Spleen (tissue), 11 donors: ENCODE results near the gene PRDX4. TPM values are rescaled to one million over a fixed set of nuclear protein-coding genes. Genes with fewer than 3 reads are reported as not detected.
"Not testable (repeated sequence)": the region's sequence is repeated elsewhere in the genome, so short reads cannot be mapped to it uniquely, and the experiment has no call there.

ENCODE experiments used
- DNase-seq: peaks from one replicate; pipeline ENCODE4 v3.0.0-alpha.2; 2020
- H3K27ac ChIP-seq, 8 donors: fragments of 200-600 bp; sonication (generic) in 7 of 8; 1 replicate in 4 of 8; 2 replicates in 4 of 8; pipeline versions ENCODE4 v1.5.0 to v1.8.0; 2016 to 2021; ENCODE audit warnings: inconsistent platforms in 4 of 8, mild to moderate bottlenecking in 4 of 8, moderate library complexity in 1 of 8
- H3K27me3 ChIP-seq, 7 donors: fragments of 200-600 bp; sonication (generic) in 6 of 7; replicated peaks in 1 of 7; 1 replicate in 4 of 7; 2 replicates in 3 of 7; pipeline versions ENCODE4 v1.5.0 to v1.8.0; 2016 to 2021; ENCODE audit warnings: inconsistent platforms in 3 of 7, mild to moderate bottlenecking in 1 of 7
- H3K36me3 ChIP-seq, 6 donors: fragments of 200-600 bp; sonication (generic) in 5 of 6; 1 replicate in 4 of 6; 2 replicates in 2 of 6; pipeline versions ENCODE4 v1.5.0 to v1.8.0; 2016 to 2021; ENCODE audit warnings: inconsistent platforms in 2 of 6
- H3K4me1 ChIP-seq, 6 donors: fragments of 200-600 bp; sonication (generic) in 5 of 6; 1 replicate in 3 of 6; 2 replicates in 3 of 6; pipeline versions ENCODE4 v1.5.0 to v1.8.0; 2016 to 2021; ENCODE audit warnings: inconsistent platforms in 3 of 6
- H3K4me3 ChIP-seq, 8 donors: fragments of 200-600 bp; sonication (generic) in 7 of 8; 1 replicate in 4 of 8; 2 replicates in 4 of 8; pipeline versions ENCODE4 v1.5.0 to v1.8.0; 2016 to 2021; ENCODE audit warnings: inconsistent platforms in 4 of 8, mild to moderate bottlenecking in 4 of 8, moderate library complexity in 2 of 8
- H3K9me3 ChIP-seq, 8 donors: fragments of 200-600 bp; sonication (generic) in 7 of 8; 1 replicate in 4 of 8; 2 replicates in 4 of 8; pipeline versions ENCODE4 v1.5.0 to v1.8.0; 2016 to 2021; ENCODE audit warnings: inconsistent platforms in 4 of 8
- CTCF ChIP-seq, 11 experiments: fragments of 200-600 bp in 7 of 11; fragments of 450-650 bp in 4 of 11; sonication (generic) in 4 of 11; IDR thresholded peaks in 8 of 11; conservative IDR thresholded peaks in 3 of 11; 1 replicate in 7 of 11; 2 replicates in 4 of 11; pipeline versions ENCODE4 v1.4.0 to v1.8.0; 2016 to 2021; ENCODE audit warnings: antibody characterized with exemption in 11 of 11, inconsistent platforms in 4 of 11, mild to moderate bottlenecking in 1 of 11
- POLR2A ChIP-seq, 3 donors: fragments of 450-650 bp; IDR thresholded peaks; one replicate each; pipeline ENCODE4 v1.5.1; 2017; ENCODE audit warnings: antibody characterized with exemption in 3 of 3, mild to moderate bottlenecking in 1 of 3
- POLR2AphosphoS5 ChIP-seq, 3 donors: sonication (generic); formaldehyde crosslinking; IDR thresholded peaks; one replicate each; pipeline ENCODE4 v1.5.1; 2017; ENCODE audit warnings: antibody characterized with exemption in 3 of 3
- WGBS, 5 donors: extraction: QIAGEN DNeasy Blood & Tissue Kit in 3 of 5; methylation state at CpG; one replicate each; pipeline versions ENCODE4 v1.1.5 to v1.1.7; 2013 to 2018; 5-methylcytosine and 5-hydroxymethylcytosine counted together
- intact Hi-C: fragments of 100-400 bp; cut with DNase I; formaldehyde crosslinking; loops from one replicate; pipeline ENCODE4 v1.15.0; 2023; ENCODE audit warnings: low total_unique reads
- polyA plus RNA-seq, 3 donors: library from polyadenylated mRNA; stranded (reverse); fragments of 200-250 nt; gene quantifications; one replicate each; pipeline ENCODE4 v1.2.1, GENCODE V29; 2013
- total RNA-seq, 7 donors: library from RNA; depleted of rRNA in 3 of 7; stranded (reverse); fragments of >200 nt in 3 of 7; fragmentation: NEBNext Ultra II Directional in 4 of 7; extraction: Animal tissue kit (Norgen Biotek cat#: 25700) in 4 of 7; gene quantifications; one replicate each; pipeline versions ENCODE4 v1.1.0 to v1.2.1, GENCODE V29; 2016 to 2021
- donor health status: healthy with polysubstance abuse.
- donor health status: DM: no; HTN: no; CAD: no; lungs with moderate emphysema.
- donor health status: DM: no; HTN: no; CAD: no.
- donor health status: Bipolar disorder and iron deficiency.
- donor health status: healthy.
- donor health status: DM: no; HTN: no; CAD: no.
- donor health status: DM: yes; HTN: yes; CAD: no.

PRDX4 gene
- total and polyA plus RNA-seq, 10 donors = 13.5 to 107 (median 38.1) TPM

- peaks cover 0 to under 1% (median 0%) of the 10 kb centered on the region in 6 donors for H3K36me3 ChIP-seq
- peak; percentile 82 for DNase-seq
Observed at GRCh38 chrX:23666282-23666681, 1.0 kb upstream of the PRDX4 start.

DNA sequence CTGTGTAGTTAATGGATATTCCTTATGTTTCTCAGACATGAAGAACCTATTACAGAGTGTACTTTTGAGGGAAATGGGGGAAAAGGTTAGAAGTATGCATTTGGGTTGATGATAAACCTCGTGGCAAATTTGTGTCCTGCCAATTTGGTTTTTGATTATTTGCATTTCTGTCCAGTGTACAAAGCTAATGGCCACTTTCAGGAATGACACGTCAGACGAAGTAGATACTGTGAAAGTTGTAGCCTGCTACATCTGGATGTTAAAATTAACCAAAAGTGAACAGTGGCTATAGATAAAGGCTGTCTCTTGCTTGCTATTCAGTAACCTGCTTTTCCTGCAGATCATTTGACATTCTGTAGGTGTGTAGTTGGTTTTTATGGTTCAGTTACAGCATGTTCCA lies 1.0 kb downstream of the PRDX4 start:
- Histone ChIP-seq H3K27me3 (no peaks in the 10 kb centered on the region), H3K4me3 (peak overlapping the region in 6 of 8 donors; percentile 51 to 80 (median 60)), H3K9me3 (no peaks in the 10 kb centered on the region), H3K27ac (peak overlapping the region in 6 of 8 donors; percentile 65 to 91 (median 84)), H3K36me3 (peaks cover 0 to 19% (median 7%) of the 10 kb centered on the region in 6 donors), H3K4me1 (peaks cover 5 to 29% (median 9%) of the 10 kb centered on the region in 6 donors)
- intact Hi-C loops = no loop called here
- no peak for DNase-seq
- WGBS, 5 donors = 9 to 33% (median 19%) methylated on average over 3 of the region's 3 CpGs
- TF ChIP-seq POLR2A (IDR thresholded peaks at IDR 0.05) (no peak), CTCF (IDR thresholded peaks at IDR 0.05 in 8 of 11, conservative IDR thresholded peaks at IDR 0.05 in 3 of 11) (no peak), POLR2AphosphoS5 (IDR thresholded peaks at IDR 0.05) (no peak)

More at GRCh38 chrX:23666282-23666681, 1.0 kb upstream of the PRDX4 start:
- intact Hi-C loops = no loop called here
- peaks cover 5 to 38% (median 16%) of the 10 kb centered on the region in 6 donors for H3K4me1 ChIP-seq
- TF ChIP-seq CTCF (IDR thresholded peaks at IDR 0.05 in 8 of 11, conservative IDR thresholded peaks at IDR 0.05 in 3 of 11) = no peak
- TF ChIP-seq POLR2A (IDR thresholded peaks at IDR 0.05) = no peak
- no peak for TF ChIP-seq POLR2AphosphoS5 (IDR thresholded peaks at IDR 0.05)
- no peaks in the 10 kb centered on the region for H3K9me3 ChIP-seq
- peak overlapping the region in 3 of 8 donors; percentile 84 to 87 (median 84) for H3K27ac ChIP-seq
- H3K27me3 ChIP-seq = no peaks in the 10 kb centered on the region
- WGBS, 5 donors = 55 to 88% (median 83%) methylated on average over 16 of the region's 16 CpGs
- H3K4me3 ChIP-seq = no peak overlapping the region

GRCh38 chrX:23670528-23670927 lies 3.2 kb downstream of the PRDX4 start:
- no peak overlapping the region for H3K27ac ChIP-seq
- no peaks in the 10 kb centered on the region for H3K27me3 ChIP-seq
- peaks cover 0 to 25% (median 10%) of the 10 kb centered on the region in 6 donors for H3K36me3 ChIP-seq
- intact Hi-C loops = no loop called here
- no peak for TF ChIP-seq POLR2AphosphoS5 (IDR thresholded peaks at IDR 0.05)
- no peak for TF ChIP-seq POLR2A (IDR thresholded peaks at IDR 0.05)
- no peak for TF ChIP-seq CTCF (IDR thresholded peaks at IDR 0.05 in 8 of 11, conservative IDR thresholded peaks at IDR 0.05 in 3 of 11)
- no peak overlapping the region for H3K4me3 ChIP-seq
- no peak for DNase-seq
- 76 to 100% (median 90%) methylated on average over 1 of the region's 1 CpG for WGBS, 5 donors
- peaks cover 5 to 29% (median 9%) of the 10 kb centered on the region in 6 donors for H3K4me1 ChIP-seq
- no peaks in the 10 kb centered on the region for H3K9me3 ChIP-seq

- intact Hi-C loops = no loop called here
- Histone ChIP-seq H3K27me3 (no peaks in the 10 kb centered on the region), H3K4me1 (peaks cover 0 to 14% (median 5%) of the 10 kb centered on the region in 6 donors), H3K9me3 (no peaks in the 10 kb centered on the region), H3K27ac (no peak overlapping the region), H3K4me3 (no peak overlapping the region), H3K36me3 (peaks cover 0 to 49% (median 14%) of the 10 kb centered on the region in 6 donors)
- no peak for DNase-seq
- WGBS, 5 donors = 61 to 84% (median 74%) methylated on average over 3 of the region's 3 CpGs
- TF ChIP-seq POLR2AphosphoS5 (IDR thresholded peaks at IDR 0.05) (no peak), CTCF (IDR thresholded peaks at IDR 0.05 in 8 of 11, conservative IDR thresholded peaks at IDR 0.05 in 3 of 11) (no peak), POLR2A (IDR thresholded peaks at IDR 0.05) (no peak)
Observed at GRCh38 chrX:23673108-23673507, 5.8 kb downstream of the PRDX4 start.

- H3K4me3 ChIP-seq, H3K4me1 ChIP-seq, H3K27me3 ChIP-seq, H3K9me3 ChIP-seq, H3K27ac ChIP-seq, DNase-seq, intact Hi-C loops: not testable (repeated sequence)
- H3K36me3 ChIP-seq = peaks cover 0 to 71% (median 13%) of the 10 kb centered on the region in 6 donors
- WGBS, 5 donors = 74 to 98% (median 94%) methylated on average over 3 of the region's 3 CpGs
Observed at GRCh38 chrX:23676486-23676885, 9.2 kb downstream of the PRDX4 start.
